A549 (cell line): ENCODE data around the gene C1S. TPM values are rescaled to one million over a fixed set of nuclear protein-coding genes. Genes with fewer than 3 reads are reported as not detected.

ENCODE experiments used
- ATAC-seq, 2 experiments: fragments of 200-7000 bp in 1 of 2; fragments of >200 bp in 1 of 2; cut with Nextera tagmentation in 1 of 2; cut with Tn5 transposase in 1 of 2; 3 replicates each; pipeline versions ENCODE4 v1.8.0 to v1.9.1; 2018 to 2020; ENCODE audit warnings: mild to moderate bottlenecking in 1 of 2, moderate library complexity in 1 of 2
- CTCF ChIA-PET: fragments of 300-600 bp; sonication (Branson Sonifier 250); formaldehyde crosslinking; extraction: SDS; loops from one replicate; lab custom pipeline; 2021; ENCODE audit warnings: antibody characterized with exemption, inconsistent platforms; lab: Yijun Ruan, JAX
- POLR2A ChIA-PET: fragments of 350-600 bp; formaldehyde crosslinking; extraction: SDS; loops from one replicate; lab custom pipeline; 2021; ENCODE audit warnings: antibody characterized with exemption, inconsistent platforms; lab: Yijun Ruan, JAX
- DNase-seq, 2 experiments: peaks; one replicate each; pipeline versions ENCODE4 v3.0.0 to v3.0.0-alpha.2; 2011 to 2016; ENCODE audit warnings: low read depth in 1 of 2, low spot score in 1 of 2
- FAIRE-seq: peaks from 2 replicates; lab custom pipeline; 2011; peaks lifted over from hg19 to GRCh38; lab: Jason Lieb, UNC
- H3K27ac ChIP-seq, 2 experiments: fragments of >200 bp; sonication (Bioruptor Twin); formaldehyde crosslinking; 3 replicates each; pipeline ENCODE4 v1.5.1; 2016 to 2017
- H3K4me1 ChIP-seq: fragments of >200 bp; sonication (Bioruptor Twin); formaldehyde crosslinking; 3 replicates; pipeline ENCODE4 v1.6.1; 2016
- H3K4me2 ChIP-seq: fragments of >200 bp; sonication (Bioruptor Twin); formaldehyde crosslinking; 3 replicates; pipeline ENCODE4 v1.6.1; 2016
- H3K4me3 ChIP-seq: fragments of >200 bp; sonication (Bioruptor Twin); formaldehyde crosslinking; 3 replicates; pipeline ENCODE4 v1.5.1; 2016
- H3K9me3 ChIP-seq: fragments of >200 bp; sonication (Bioruptor Twin); formaldehyde crosslinking; 3 replicates; pipeline ENCODE4 v1.6.1; 2016
- BHLHE40 ChIP-seq: IDR thresholded peaks from 2 replicates; pipeline ENCODE4 v1.6.1; 2012; ENCODE audit warnings: low read depth, low read length, inconsistent platforms
- CBX2 ChIP-seq: fragments of 200-600 bp; sonication (generic); IDR thresholded peaks from 2 replicates; pipeline ENCODE4 v1.6.1; 2016; ENCODE audit warnings: low read depth, mild to moderate bottlenecking, borderline replicate concordance
- CBX8 ChIP-seq: fragments of 200-600 bp; sonication (generic); IDR thresholded peaks from 2 replicates; pipeline ENCODE4 v1.6.1; 2016
- FOSL2 ChIP-seq, 2 experiments: fragments of 450-650 bp in 1 of 2; fragments of >200 bp in 1 of 2; sonication (Bioruptor Twin) in 1 of 2; formaldehyde crosslinking; IDR thresholded peaks; 2 replicates each; pipeline versions ENCODE4 v1.5.0 to v1.6.1; 2016 to 2020; ENCODE audit warnings: mild to moderate bottlenecking in 1 of 2, moderate library complexity in 1 of 2
- HDAC2 ChIP-seq: fragments of 200-600 bp; sonication (generic); IDR thresholded peaks from 2 replicates; pipeline ENCODE4 v1.6.1; 2016
- MAZ ChIP-seq: fragments of 150-350 bp; IDR thresholded peaks from 2 replicates; pipeline ENCODE4 v1.6.1; 2014; ENCODE audit warnings: antibody characterized with exemption, low read depth, low read length, borderline replicate concordance
- MYC ChIP-seq: IDR thresholded peaks from 2 replicates; pipeline ENCODE4 v1.6.1; 2012; ENCODE audit warnings: mild to moderate bottlenecking, inconsistent platforms, low read length, improper control_type of control experiment, borderline replicate concordance
- NR3C1 ChIP-seq: fragments of >200 bp; sonication (Bioruptor Twin); formaldehyde crosslinking; IDR thresholded peaks from 3 replicates; pipeline ENCODE4 v1.6.1; 2017
- PHF8 ChIP-seq: fragments of 200-600 bp; sonication (generic); IDR thresholded peaks from 2 replicates; pipeline ENCODE4 v1.6.1; 2016; ENCODE audit warnings: low read depth, mild to moderate bottlenecking, antibody characterized with exemption, moderate library complexity, borderline replicate concordance
- RCOR1 ChIP-seq: fragments of 150-350 bp; IDR thresholded peaks from 2 replicates; pipeline ENCODE4 v1.6.1; 2014; ENCODE audit warnings: antibody characterized with exemption, low read length, low read depth
- RNF2 ChIP-seq: fragments of 200-600 bp; sonication (generic); IDR thresholded peaks from 2 replicates; pipeline ENCODE4 v1.6.1; 2016; ENCODE audit warnings: low read depth, mild to moderate bottlenecking, antibody characterized with exemption, moderate library complexity, borderline replicate concordance
- SREBF2 ChIP-seq: fragments of 450-650 bp; IDR thresholded peaks from 2 replicates; pipeline ENCODE4 v1.6.1; 2014; ENCODE audit warnings: mild to moderate bottlenecking, moderate library complexity
- WGBS: methylation state at CpG from one replicate; pipeline ENCODE4 v1.1.6; 2017; ENCODE audit errors: missing lambda C conversion rate; 5-methylcytosine and 5-hydroxymethylcytosine counted together
- polyA plus RNA-seq, 4 experiments: library from polyadenylated mRNA; depleted of rRNA in 3 of 4; stranded (reverse); fragments of >200 nt; fragmentation: RNase III in 1 of 4; extraction: RNeasy Plus Mini Kit Qiagen cat#74134 plus additional on column Dnase treatment in 1 of 4; gene quantifications; 2 replicates in 3 of 4; 3 replicates in 1 of 4; pipeline ENCODE4 v1.2.3, GENCODE V29; 2011 to 2017
- TF ChIP-seq, protein P1 (sequence below): fragments of >200 bp; sonication (Bioruptor Twin); formaldehyde crosslinking; IDR thresholded peaks from 2 replicates; pipeline ENCODE4 v1.6.1; 2016
- TF ChIP-seq, protein P2 (sequence below): fragments of >200 bp; sonication (Bioruptor Twin); formaldehyde crosslinking; IDR thresholded peaks from 3 replicates; pipeline ENCODE4 v1.5.1; 2016
- TF ChIP-seq, protein P3 (sequence below): fragments of >200 bp; sonication (Bioruptor Twin); formaldehyde crosslinking; IDR thresholded peaks from 3 replicates; pipeline ENCODE4 v1.6.1; 2016
- TF ChIP-seq, protein P4 (sequence below): IDR thresholded peaks from 2 replicates; pipeline ENCODE4 v1.6.1; 2012; ENCODE audit warnings: low read depth, borderline replicate concordance
- TF ChIP-seq, protein P5 (sequence below): fragments of 250-450 bp; sonication (Bioruptor Pico); IDR thresholded peaks from 2 replicates; pipeline ENCODE4 v1.5.0; 2020; ENCODE audit warnings: low read depth, mild to moderate bottlenecking, moderate library complexity
- TF ChIP-seq, protein P6 (sequence below): fragments of 200-600 bp; sonication (generic); IDR thresholded peaks from 2 replicates; pipeline ENCODE4 v1.6.1; 2016; ENCODE audit warnings: antibody characterized with exemption, mild to moderate bottlenecking, moderate library complexity

C1S gene
- polyA plus RNA-seq, 2 of the 4 experiments (the other 2 are of a cell fraction): 65.5 to 107 TPM

DNA sequence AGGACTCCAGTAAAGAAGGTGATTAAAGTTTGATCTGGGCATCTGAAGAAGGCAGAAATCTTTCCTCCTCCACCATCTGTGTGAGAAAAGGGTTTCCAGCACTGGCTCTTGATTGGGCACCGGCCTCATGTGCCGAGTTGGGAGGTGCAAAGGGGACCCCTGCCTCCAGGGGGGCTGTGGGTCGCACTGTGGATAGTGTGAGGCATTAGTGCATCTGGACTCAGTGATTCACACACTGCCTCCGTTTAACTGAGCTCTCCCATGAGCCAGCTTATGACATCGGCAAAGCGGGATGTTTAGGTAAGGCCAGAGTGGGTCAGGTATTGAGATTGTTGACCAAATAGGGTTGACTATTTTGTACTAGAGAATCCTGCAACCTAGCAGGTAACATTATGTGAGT is 8.9 kb downstream of the C1S start:
- FAIRE-seq: no peak
- 82% methylated on average over 6 of the region's 6 CpGs for WGBS

DNA sequence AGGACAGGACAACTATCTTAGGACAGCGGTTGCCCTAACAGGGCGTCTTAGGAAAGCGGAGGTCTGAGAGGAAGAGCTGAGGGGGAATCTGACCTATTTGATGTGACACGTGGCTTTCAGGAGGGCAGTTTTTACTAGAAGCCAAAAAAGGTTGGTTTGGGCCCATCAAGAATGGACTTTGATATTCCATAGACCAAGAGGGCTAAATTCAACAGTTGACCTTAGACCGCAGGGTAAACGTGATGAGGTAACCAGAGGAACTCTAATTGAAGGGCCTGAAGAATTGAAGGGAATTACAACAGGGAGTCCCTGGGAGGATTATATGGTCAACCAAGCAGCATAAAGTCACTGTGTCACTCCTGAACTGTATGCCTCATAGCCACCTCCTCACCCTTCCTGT is 11.5 kb downstream of the C1S start:
- FAIRE-seq: no peak

More for the DNA sequence above, 8.9 kb downstream of the C1S start:
- H3K4me1 ChIP-seq: no peaks in the 10 kb centered on the region
- no peak for ATAC-seq
- TF ChIP-seq, protein P1, sequence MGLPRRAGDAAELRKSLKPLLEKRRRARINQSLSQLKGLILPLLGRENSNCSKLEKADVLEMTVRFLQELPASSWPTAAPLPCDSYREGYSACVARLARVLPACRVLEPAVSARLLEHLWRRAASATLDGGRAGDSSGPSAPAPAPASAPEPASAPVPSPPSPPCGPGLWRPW: no peak
- TF ChIP-seq FOSL2 (IDR thresholded peaks at IDR 0.05) (no peak), FOSL2 (CRISPR knock-in tag; IDR thresholded peaks at IDR 0.05) (no peak), CBX2 (no peak), MAZ (no peak), CBX8 (no peak), NR3C1 (no peak), PHF8 (no peak)
- TF ChIP-seq, protein P2, sequence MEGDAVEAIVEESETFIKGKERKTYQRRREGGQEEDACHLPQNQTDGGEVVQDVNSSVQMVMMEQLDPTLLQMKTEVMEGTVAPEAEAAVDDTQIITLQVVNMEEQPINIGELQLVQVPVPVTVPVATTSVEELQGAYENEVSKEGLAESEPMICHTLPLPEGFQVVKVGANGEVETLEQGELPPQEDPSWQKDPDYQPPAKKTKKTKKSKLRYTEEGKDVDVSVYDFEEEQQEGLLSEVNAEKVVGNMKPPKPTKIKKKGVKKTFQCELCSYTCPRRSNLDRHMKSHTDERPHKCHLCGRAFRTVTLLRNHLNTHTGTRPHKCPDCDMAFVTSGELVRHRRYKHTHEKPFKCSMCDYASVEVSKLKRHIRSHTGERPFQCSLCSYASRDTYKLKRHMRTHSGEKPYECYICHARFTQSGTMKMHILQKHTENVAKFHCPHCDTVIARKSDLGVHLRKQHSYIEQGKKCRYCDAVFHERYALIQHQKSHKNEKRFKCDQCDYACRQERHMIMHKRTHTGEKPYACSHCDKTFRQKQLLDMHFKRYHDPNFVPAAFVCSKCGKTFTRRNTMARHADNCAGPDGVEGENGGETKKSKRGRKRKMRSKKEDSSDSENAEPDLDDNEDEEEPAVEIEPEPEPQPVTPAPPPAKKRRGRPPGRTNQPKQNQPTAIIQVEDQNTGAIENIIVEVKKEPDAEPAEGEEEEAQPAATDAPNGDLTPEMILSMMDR: no peak
- TF ChIP-seq, all 56 proteins: peak for 0
- DNase-seq: no peak
- Histone ChIP-seq H3K4me3 (no peak overlapping the region), H3K4me2 (no peak overlapping the region), H3K9me3 (no peaks in the 10 kb centered on the region), H3K27ac (no peak overlapping the region)
- CTCF ChIA-PET: interaction anchor here (0.6 to 16.5 kb wide), 7 partner anchors 4 to 427 kb away, joined by 3 to 309 read pairs (median 9); partner anchors contain the start of genes C1R, C1RL and C1S
- POLR2A ChIA-PET: no interaction called here

More for the DNA sequence above, 11.5 kb downstream of the C1S start:
- ChIA-PET POLR2A (no interaction called here), CTCF (interaction anchor here (9.8 to 13.8 kb wide), 2 partner anchors 7 to 38 kb away, joined by 84 to 150 read pairs; partner anchors contain the start of genes C1RL and C1S)
- Histone ChIP-seq H3K4me3 (no peak overlapping the region), H3K4me1 (no peaks in the 10 kb centered on the region), H3K4me2 (no peak overlapping the region), H3K9me3 (no peaks in the 10 kb centered on the region), H3K27ac (0 out of 6 replicates have a peak overlapping the region, but pooled peaks of 1 of the 2 experiments have one; percentile 7)
- ATAC-seq: no peak
- TF ChIP-seq SREBF2 (no peak), RNF2 (no peak), HDAC2 (no peak), BHLHE40 (no peak), RCOR1 (no peak), MYC (no peak)
- TF ChIP-seq, protein P3, sequence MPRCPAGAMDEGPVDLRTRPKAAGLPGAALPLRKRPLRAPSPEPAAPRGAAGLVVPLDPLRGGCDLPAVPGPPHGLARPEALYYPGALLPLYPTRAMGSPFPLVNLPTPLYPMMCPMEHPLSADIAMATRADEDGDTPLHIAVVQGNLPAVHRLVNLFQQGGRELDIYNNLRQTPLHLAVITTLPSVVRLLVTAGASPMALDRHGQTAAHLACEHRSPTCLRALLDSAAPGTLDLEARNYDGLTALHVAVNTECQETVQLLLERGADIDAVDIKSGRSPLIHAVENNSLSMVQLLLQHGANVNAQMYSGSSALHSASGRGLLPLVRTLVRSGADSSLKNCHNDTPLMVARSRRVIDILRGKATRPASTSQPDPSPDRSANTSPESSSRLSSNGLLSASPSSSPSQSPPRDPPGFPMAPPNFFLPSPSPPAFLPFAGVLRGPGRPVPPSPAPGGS: no peak
- TF ChIP-seq, protein P4, sequence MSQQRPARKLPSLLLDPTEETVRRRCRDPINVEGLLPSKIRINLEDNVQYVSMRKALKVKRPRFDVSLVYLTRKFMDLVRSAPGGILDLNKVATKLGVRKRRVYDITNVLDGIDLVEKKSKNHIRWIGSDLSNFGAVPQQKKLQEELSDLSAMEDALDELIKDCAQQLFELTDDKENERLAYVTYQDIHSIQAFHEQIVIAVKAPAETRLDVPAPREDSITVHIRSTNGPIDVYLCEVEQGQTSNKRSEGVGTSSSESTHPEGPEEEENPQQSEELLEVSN: no peak
- TF ChIP-seq, protein P5, sequence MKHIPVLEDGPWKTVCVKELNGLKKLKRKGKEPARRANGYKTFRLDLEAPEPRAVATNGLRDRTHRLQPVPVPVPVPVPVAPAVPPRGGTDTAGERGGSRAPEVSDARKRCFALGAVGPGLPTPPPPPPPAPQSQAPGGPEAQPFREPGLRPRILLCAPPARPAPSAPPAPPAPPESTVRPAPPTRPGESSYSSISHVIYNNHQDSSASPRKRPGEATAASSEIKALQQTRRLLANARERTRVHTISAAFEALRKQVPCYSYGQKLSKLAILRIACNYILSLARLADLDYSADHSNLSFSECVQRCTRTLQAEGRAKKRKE: no peak
- TF ChIP-seq, protein P6, sequence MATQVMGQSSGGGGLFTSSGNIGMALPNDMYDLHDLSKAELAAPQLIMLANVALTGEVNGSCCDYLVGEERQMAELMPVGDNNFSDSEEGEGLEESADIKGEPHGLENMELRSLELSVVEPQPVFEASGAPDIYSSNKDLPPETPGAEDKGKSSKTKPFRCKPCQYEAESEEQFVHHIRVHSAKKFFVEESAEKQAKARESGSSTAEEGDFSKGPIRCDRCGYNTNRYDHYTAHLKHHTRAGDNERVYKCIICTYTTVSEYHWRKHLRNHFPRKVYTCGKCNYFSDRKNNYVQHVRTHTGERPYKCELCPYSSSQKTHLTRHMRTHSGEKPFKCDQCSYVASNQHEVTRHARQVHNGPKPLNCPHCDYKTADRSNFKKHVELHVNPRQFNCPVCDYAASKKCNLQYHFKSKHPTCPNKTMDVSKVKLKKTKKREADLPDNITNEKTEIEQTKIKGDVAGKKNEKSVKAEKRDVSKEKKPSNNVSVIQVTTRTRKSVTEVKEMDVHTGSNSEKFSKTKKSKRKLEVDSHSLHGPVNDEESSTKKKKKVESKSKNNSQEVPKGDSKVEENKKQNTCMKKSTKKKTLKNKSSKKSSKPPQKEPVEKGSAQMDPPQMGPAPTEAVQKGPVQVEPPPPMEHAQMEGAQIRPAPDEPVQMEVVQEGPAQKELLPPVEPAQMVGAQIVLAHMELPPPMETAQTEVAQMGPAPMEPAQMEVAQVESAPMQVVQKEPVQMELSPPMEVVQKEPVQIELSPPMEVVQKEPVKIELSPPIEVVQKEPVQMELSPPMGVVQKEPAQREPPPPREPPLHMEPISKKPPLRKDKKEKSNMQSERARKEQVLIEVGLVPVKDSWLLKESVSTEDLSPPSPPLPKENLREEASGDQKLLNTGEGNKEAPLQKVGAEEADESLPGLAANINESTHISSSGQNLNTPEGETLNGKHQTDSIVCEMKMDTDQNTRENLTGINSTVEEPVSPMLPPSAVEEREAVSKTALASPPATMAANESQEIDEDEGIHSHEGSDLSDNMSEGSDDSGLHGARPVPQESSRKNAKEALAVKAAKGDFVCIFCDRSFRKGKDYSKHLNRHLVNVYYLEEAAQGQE: no peak
- DNase-seq: no peak
- WGBS: 79% methylated on average over 6 of the region's 6 CpGs
